ENCODE measurements around the gene NEUROD2.

DNA sequence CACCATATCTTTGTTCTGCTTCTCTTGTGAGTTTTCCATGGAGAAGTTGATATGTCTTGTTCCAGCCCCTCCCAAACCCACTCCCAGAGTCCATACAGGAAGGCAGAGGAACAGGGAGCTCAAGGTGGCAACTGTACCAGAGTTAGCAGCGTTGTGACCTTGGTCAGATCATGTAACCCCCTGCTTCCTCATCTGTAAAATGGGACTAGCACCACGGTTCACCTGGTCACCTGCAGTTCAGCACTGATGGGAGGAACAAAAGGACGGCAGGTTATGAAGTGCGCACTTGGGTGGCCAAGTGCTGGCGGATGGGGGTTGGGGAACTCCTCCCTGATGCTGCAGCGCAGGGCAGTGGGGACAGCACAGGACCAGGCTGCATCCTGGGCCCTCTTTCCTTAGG lies 7.7 kb upstream of the NEUROD2 start:
- TF ChIP-seq, protein P1, sequence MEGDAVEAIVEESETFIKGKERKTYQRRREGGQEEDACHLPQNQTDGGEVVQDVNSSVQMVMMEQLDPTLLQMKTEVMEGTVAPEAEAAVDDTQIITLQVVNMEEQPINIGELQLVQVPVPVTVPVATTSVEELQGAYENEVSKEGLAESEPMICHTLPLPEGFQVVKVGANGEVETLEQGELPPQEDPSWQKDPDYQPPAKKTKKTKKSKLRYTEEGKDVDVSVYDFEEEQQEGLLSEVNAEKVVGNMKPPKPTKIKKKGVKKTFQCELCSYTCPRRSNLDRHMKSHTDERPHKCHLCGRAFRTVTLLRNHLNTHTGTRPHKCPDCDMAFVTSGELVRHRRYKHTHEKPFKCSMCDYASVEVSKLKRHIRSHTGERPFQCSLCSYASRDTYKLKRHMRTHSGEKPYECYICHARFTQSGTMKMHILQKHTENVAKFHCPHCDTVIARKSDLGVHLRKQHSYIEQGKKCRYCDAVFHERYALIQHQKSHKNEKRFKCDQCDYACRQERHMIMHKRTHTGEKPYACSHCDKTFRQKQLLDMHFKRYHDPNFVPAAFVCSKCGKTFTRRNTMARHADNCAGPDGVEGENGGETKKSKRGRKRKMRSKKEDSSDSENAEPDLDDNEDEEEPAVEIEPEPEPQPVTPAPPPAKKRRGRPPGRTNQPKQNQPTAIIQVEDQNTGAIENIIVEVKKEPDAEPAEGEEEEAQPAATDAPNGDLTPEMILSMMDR (IDR thresholded peaks at IDR 0.05) = no peak
- TF ChIP-seq POLR2A (IDR thresholded peaks at IDR 0.05) = no peak
